K562 (cell line): ENCODE results near the gene SLC39A5.

Experiments used
- BHLHE40 ChIP-seq: IDR thresholded peaks from 2 replicates; pipeline ENCODE4 v1.6.1; 2011; ENCODE audit warnings: low read length, improper control_type of control experiment
- CTCF ChIP-seq, 3 experiments: IDR thresholded peaks in 2 of 3; conservative IDR thresholded peaks in 1 of 3; 2 replicates each; pipeline ENCODE4 v1.5.1; 2011 to 2012; ENCODE audit warnings: low read length in 3 of 3, mild to moderate bottlenecking in 3 of 3, control low read depth in 2 of 3, improper control_type of control experiment in 1 of 3, inconsistent platforms in 1 of 3, low read depth in 1 of 3, mixed read lengths in 1 of 3, moderate library complexity in 1 of 3; ENCODE audit not compliant: insufficient read depth in 2 of 3
- POLR2A ChIP-seq: fragments of 450-650 bp; conservative IDR thresholded peaks from 2 replicates; pipeline ENCODE4 v1.6.1; 2016
- ZNF274 ChIP-seq: IDR thresholded peaks from 2 replicates; pipeline ENCODE4 v1.6.1; 2011; ENCODE audit warnings: low read depth, mild to moderate bottlenecking, low read length, moderate library complexity, borderline replicate concordance

GRCh38 chr12:56202838-56203237 lies 27.0 kb upstream of the SLC39A5 start:
- TF ChIP-seq BHLHE40, result no peak
- no peak for TF ChIP-seq CTCF (IDR thresholded peaks at IDR 0.05 in 2 of 3, conservative IDR thresholded peaks at IDR 0.05 in 1 of 3; ENCODE audit: insufficient read depth in 2 of 3, low read depth in 1 of 3, low read length in 3 of 3)
- TF ChIP-seq POLR2A, result no peak
- no peak for TF ChIP-seq ZNF274
